NCI-H187 treated with DMSO at 0.1 percent for 48 hours (cell line): ENCODE measurements around the gene S100A16.
"Not testable (repeated sequence)": the region's sequence is repeated elsewhere in the genome, so short reads cannot be mapped to it uniquely, and the experiment has no call there.

Experiments used
- DNase-seq: peaks from one replicate; lab custom pipeline; 2025; lab: John Stamatoyannopoulos, UW

Gene S100A16

GRCh38 chr1:153563483-153563901 lies 49.4 kb downstream of the S100A16 start:
- DNase-seq, result no peak

- DNase-seq, result not testable (repeated sequence)
These were observed 50.9 kb downstream of the S100A16 start for GRCh38 chr1:153562021-153562420.

GRCh38 chr1:153561466-153561985 lies 51.4 kb downstream of the S100A16 start:
- no peak for DNase-seq

- no peak for DNase-seq
These were observed 52.0 kb downstream of the S100A16 start for GRCh38 chr1:153560771-153561465.

GRCh38 chr1:153560241-153560640 lies 52.7 kb downstream of the S100A16 start:
- DNase-seq, result no peak

GRCh38 chr1:153557877-153558276 lies 55.1 kb downstream of the S100A16 start:
- DNase-seq, result no peak
